CD8-positive, alpha-beta memory T cell (primary cell): ENCODE data around the gene TRIM42. TPM values are rescaled to one million over a fixed set of nuclear protein-coding genes. Genes with fewer than 3 reads are reported as not detected.

Source experiments
- CTCF ChIA-PET: fragments of 350-600 bp; sonication (Branson Sonifier 250); formaldehyde crosslinking; loops from one replicate; lab custom pipeline; 2021; ENCODE audit warnings: antibody characterized with exemption; lab: Charles Lee
- POLR2A ChIA-PET: fragments of 350-600 bp; sonication (Branson Sonifier 250); formaldehyde crosslinking; loops from one replicate; lab custom pipeline; 2021; ENCODE audit warnings: antibody characterized with exemption; lab: Charles Lee
- DNase-seq, 5 donors: peaks; one replicate each; pipeline versions ENCODE4 v3.0.0 to v3.0.0-alpha.2; 2020 to 2022; ENCODE audit warnings: mixed read lengths in 1 of 5
- H3K27ac ChIP-seq: one replicate; pipeline ENCODE4 v1.7.0; 2013; ENCODE audit warnings: low read depth, mild to moderate bottlenecking, low read length, moderate library complexity
- H3K27me3 ChIP-seq: 2 replicates; pipeline ENCODE4 v1.7.0; 2013; ENCODE audit warnings: low read length, mild to moderate bottlenecking; ENCODE audit not compliant: insufficient read depth, poor library complexity, severe bottlenecking
- H3K36me3 ChIP-seq: 2 replicates; pipeline ENCODE4 v1.7.0; 2013; ENCODE audit warnings: mild to moderate bottlenecking, low read length, moderate library complexity; ENCODE audit not compliant: insufficient read depth
- H3K4me1 ChIP-seq: 2 replicates; pipeline ENCODE4 v1.7.0; 2013; ENCODE audit warnings: mild to moderate bottlenecking, low read length, moderate library complexity; ENCODE audit not compliant: insufficient read depth
- H3K4me3 ChIP-seq: 2 replicates; pipeline ENCODE4 v1.7.0; 2013; ENCODE audit warnings: mild to moderate bottlenecking, low read length
- H3K9me3 ChIP-seq: 2 replicates; pipeline ENCODE4 v1.7.0; 2013; ENCODE audit warnings: mild to moderate bottlenecking, low read length
- H3K27ac Mint-ChIP-seq, 8 donors: one replicate each; pipeline ENCODE4 v1.8.0; 2020 to 2021; ENCODE audit warnings: mixed read lengths in 8 of 8, mild to moderate bottlenecking in 6 of 8, inconsistent platforms in 3 of 8, moderate library complexity in 3 of 8
- H3K27me3 Mint-ChIP-seq, 2 donors: one replicate each; pipeline ENCODE4 v1.8.0; 2020 to 2021; ENCODE audit warnings: mixed read lengths in 2 of 2, mild to moderate bottlenecking in 1 of 2, moderate library complexity in 1 of 2
- H3K36me3 Mint-ChIP-seq, 3 donors: one replicate each; pipeline ENCODE4 v1.8.0; 2020 to 2021; ENCODE audit warnings: mixed read lengths in 3 of 3, inconsistent platforms in 1 of 3, mild to moderate bottlenecking in 1 of 3
- H3K4me1 Mint-ChIP-seq, 3 donors: one replicate each; pipeline ENCODE4 v1.8.0; 2020 to 2021; ENCODE audit warnings: mixed read lengths in 3 of 3, inconsistent platforms in 1 of 3, mild to moderate bottlenecking in 1 of 3
- H3K4me3 Mint-ChIP-seq, 7 donors: one replicate each; pipeline ENCODE4 v1.8.0; 2020 to 2021; ENCODE audit warnings: mixed read lengths in 7 of 7, mild to moderate bottlenecking in 6 of 7, moderate library complexity in 4 of 7, inconsistent platforms in 2 of 7
- H3K9me3 Mint-ChIP-seq, 5 donors: one replicate each; pipeline ENCODE4 v1.8.0; 2020 to 2022; ENCODE audit warnings: mixed read lengths in 5 of 5, mild to moderate bottlenecking in 3 of 5, moderate library complexity in 2 of 5, inconsistent platforms in 1 of 5
- polyA plus RNA-seq: library from polyadenylated mRNA; unstranded; fragments of 300-500 nt; fragmentation: Illumina TruSeq; gene quantifications from one replicate; pipeline ENCODE4 v1.2.3, GENCODE V29; 2021
- total RNA-seq, 2 experiments: library from RNA; stranded (reverse); gene quantifications; one replicate each; pipeline ENCODE4 v1.2.3, GENCODE V29; 2021

Gene TRIM42
- total and polyA plus RNA-seq, 3 experiments from 2014 or later = not detected

DNA sequence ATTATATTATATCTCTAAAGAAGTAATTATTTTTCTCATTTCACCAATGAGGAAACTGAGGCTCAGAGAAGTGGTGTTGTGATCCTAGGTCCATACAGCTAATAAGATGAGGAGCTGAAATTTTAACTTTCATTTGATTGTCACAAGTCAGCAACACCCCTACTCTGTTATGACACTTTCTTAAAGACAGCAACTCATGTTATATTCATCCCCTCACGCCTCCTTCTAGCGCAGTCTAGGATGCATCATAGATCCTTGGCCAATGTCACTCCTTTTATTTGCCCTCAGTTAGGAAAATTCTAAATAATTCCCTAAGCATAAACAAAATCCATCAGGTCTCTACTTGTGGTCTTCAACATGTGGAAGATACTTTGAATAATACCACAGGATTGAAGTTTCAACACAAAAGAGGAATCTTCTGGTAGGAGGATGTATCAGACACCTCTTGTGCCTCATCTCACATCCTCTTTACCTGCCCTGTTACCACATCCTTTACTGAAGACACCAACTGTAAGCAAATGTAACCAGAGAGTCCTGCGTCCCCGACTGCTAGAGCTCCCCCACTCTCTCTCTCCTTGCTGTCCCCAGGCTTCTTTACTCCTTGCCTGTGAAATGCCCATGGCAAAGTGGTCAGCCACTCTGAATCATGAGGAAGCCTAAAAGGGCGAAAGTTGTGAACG, 53.7 kb downstream of the TRIM42 start:
- CTCF ChIA-PET = no interaction called here
- POLR2A ChIA-PET = no interaction called here
- no peaks in the 10 kb centered on the region for H3K4me1 Mint-ChIP-seq

GRCh38 chr3:140733623-140734022, 55.8 kb downstream of the TRIM42 start:
- H3K4me3 Mint-ChIP-seq = no peak overlapping the region
- peaks cover 0 to 6% (median 2%) of the 10 kb centered on the region in 5 donors for H3K9me3 Mint-ChIP-seq
- H3K27me3 Mint-ChIP-seq = peaks cover 5 to 10% of the 10 kb centered on the region in 2 donors
- ChIA-PET CTCF (no interaction called here), POLR2A (no interaction called here)
- Histone ChIP-seq H3K27me3 (no peaks in the 10 kb centered on the region), H3K9me3 (no peaks in the 10 kb centered on the region), H3K4me1 (no peaks in the 10 kb centered on the region), H3K4me3 (no peak overlapping the region), H3K36me3 (no peaks in the 10 kb centered on the region), H3K27ac (no peak overlapping the region)
- DNase-seq = no peak
- no peaks in the 10 kb centered on the region for H3K36me3 Mint-ChIP-seq
- H3K4me1 Mint-ChIP-seq = no peaks in the 10 kb centered on the region
- H3K27ac Mint-ChIP-seq = no peak overlapping the region

More for the DNA sequence above, 53.7 kb downstream of the TRIM42 start:
- no peaks in the 10 kb centered on the region for H3K27me3 Mint-ChIP-seq
- Histone ChIP-seq H3K4me3 (no peak overlapping the region), H3K4me1 (no peaks in the 10 kb centered on the region), H3K36me3 (no peaks in the 10 kb centered on the region), H3K9me3 (no peaks in the 10 kb centered on the region), H3K27me3 (no peaks in the 10 kb centered on the region), H3K27ac (no peak overlapping the region)
- no peaks in the 10 kb centered on the region for H3K36me3 Mint-ChIP-seq
- no peak overlapping the region for H3K27ac Mint-ChIP-seq
- peaks cover 0 to 5% (median 2%) of the 10 kb centered on the region in 5 donors for H3K9me3 Mint-ChIP-seq
- no peak overlapping the region for H3K4me3 Mint-ChIP-seq
- no peak for DNase-seq

DNA sequence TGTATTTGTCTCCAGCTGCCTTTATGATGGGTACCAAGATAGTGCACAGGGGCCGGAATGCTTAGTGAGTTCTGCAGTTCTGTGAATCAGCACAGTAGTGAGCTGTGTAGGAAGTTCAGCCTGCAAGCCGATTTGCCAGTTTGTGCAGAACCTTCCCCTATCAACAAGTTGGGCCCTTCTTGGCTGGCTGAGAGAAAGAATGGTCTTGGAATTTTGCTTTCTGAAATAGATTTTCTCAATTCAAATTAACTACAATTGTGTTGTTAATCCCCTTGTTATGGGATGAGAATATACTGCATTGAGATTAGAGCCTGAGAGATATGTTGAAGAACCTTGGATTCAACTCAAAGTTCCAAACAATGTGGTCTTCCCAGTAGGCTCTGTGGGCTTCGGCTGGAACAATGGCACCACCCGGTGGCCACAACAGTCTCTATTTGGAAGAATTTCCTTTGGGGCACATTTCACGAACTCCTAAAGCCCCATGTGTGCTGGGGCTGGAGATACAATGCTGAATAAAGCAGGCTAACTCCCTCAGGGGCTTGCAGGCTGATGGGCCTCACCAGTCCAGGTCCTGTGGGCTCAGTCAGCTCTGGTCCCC, 59.1 kb downstream of the TRIM42 start:
- Histone ChIP-seq H3K36me3 (no peaks in the 10 kb centered on the region), H3K4me1 (no peaks in the 10 kb centered on the region), H3K4me3 (no peak overlapping the region), H3K9me3 (no peaks in the 10 kb centered on the region), H3K27me3 (no peaks in the 10 kb centered on the region), H3K27ac (no peak overlapping the region)
- DNase-seq = no peak
- no peak overlapping the region for H3K4me3 Mint-ChIP-seq
- H3K27me3 Mint-ChIP-seq = peaks cover 8 to 10% of the 10 kb centered on the region in 2 donors
- no peak overlapping the region for H3K27ac Mint-ChIP-seq
- peaks cover 0 to 5% (median 0%) of the 10 kb centered on the region in 5 donors for H3K9me3 Mint-ChIP-seq
- ChIA-PET CTCF (no interaction called here), POLR2A (no interaction called here)
- H3K36me3 Mint-ChIP-seq = no peaks in the 10 kb centered on the region
- H3K4me1 Mint-ChIP-seq = no peaks in the 10 kb centered on the region

DNA sequence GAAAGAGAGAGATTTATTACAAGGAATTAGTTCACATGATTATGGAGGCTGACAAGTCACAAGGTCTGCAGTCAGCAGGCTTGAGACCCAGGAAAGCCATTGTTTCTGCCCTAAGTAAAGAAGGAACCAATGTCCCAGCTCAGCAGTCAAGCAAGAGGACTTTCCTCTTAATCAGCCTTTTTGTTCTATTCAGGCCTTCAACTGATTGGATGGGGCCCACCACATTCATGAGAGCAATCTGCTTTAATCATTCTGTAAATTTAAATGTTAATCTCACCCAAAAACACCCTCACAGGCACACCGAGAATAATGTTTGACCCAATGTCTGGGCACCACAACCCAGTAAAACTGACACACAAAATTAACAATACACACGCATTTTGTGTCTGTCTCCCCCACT, 64.3 kb downstream of the TRIM42 start:
- H3K4me3 Mint-ChIP-seq = no peak overlapping the region
- CTCF ChIA-PET = no interaction called here

DNA sequence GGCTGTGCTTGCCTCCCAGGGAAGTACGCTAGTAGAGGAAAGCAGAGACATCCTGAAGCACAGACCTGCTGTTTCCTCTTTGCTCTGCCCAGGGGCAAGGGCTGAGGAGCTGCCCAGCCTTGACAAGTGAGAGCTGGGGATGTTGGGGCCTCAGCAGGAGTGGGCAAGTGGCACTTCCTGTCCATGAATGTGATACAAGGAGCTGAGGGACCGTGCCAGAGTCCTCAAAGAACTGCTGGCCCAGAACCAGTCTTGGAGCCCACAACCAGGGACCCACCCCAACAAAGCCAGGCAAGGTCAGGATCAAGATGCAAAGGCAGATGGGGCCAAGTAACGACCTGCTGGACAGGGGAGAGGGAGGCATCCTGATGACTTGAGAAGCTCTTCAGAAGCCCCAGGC, 70.3 kb downstream of the TRIM42 start:
- Mint-ChIP-seq H3K9me3 (peaks cover 0 to 4% (median 0%) of the 10 kb centered on the region in 5 donors), H3K27ac (no peak overlapping the region), H3K27me3 (peaks cover 4 to 12% of the 10 kb centered on the region in 2 donors), H3K4me1 (no peaks in the 10 kb centered on the region), H3K36me3 (no peaks in the 10 kb centered on the region), H3K4me3 (no peak overlapping the region)
- Histone ChIP-seq H3K4me3 (no peak overlapping the region), H3K4me1 (no peaks in the 10 kb centered on the region), H3K36me3 (no peaks in the 10 kb centered on the region), H3K27ac (no peak overlapping the region), H3K27me3 (no peaks in the 10 kb centered on the region), H3K9me3 (no peaks in the 10 kb centered on the region)
- CTCF ChIA-PET = no interaction called here
- POLR2A ChIA-PET = no interaction called here
- no peak for DNase-seq

More for the DNA sequence above, 64.3 kb downstream of the TRIM42 start:
- no peak overlapping the region for H3K4me3 ChIP-seq
- Mint-ChIP-seq H3K27ac (no peak overlapping the region), H3K27me3 (peaks cover 12 to 14% of the 10 kb centered on the region in 2 donors), H3K9me3 (peaks cover 0 to 4% (median 2%) of the 10 kb centered on the region in 5 donors), H3K4me1 (no peaks in the 10 kb centered on the region), H3K36me3 (no peaks in the 10 kb centered on the region)
- no peak for DNase-seq
- POLR2A ChIA-PET = no interaction called here
- no peaks in the 10 kb centered on the region for H3K4me1 ChIP-seq
- H3K27ac ChIP-seq = no peak overlapping the region
- H3K27me3 ChIP-seq = no peaks in the 10 kb centered on the region
- H3K36me3 ChIP-seq = no peaks in the 10 kb centered on the region
- no peaks in the 10 kb centered on the region for H3K9me3 ChIP-seq

- Mint-ChIP-seq H3K27me3 (peaks cover 4 to 13% of the 10 kb centered on the region in 2 donors), H3K9me3 (peaks cover 0 to 4% (median 0%) of the 10 kb centered on the region in 5 donors), H3K27ac (no peak overlapping the region), H3K36me3 (no peaks in the 10 kb centered on the region), H3K4me3 (no peak overlapping the region), H3K4me1 (no peaks in the 10 kb centered on the region)
- POLR2A ChIA-PET = no interaction called here
- DNase-seq = no peak
- H3K27ac ChIP-seq = no peak overlapping the region
- H3K27me3 ChIP-seq = no peaks in the 10 kb centered on the region
- no peaks in the 10 kb centered on the region for H3K9me3 ChIP-seq
- no peak overlapping the region for H3K4me3 ChIP-seq
- no peaks in the 10 kb centered on the region for H3K36me3 ChIP-seq
- CTCF ChIA-PET = no interaction called here
- H3K4me1 ChIP-seq = no peaks in the 10 kb centered on the region
These were observed 71.0 kb downstream of the TRIM42 start for GRCh38 chr3:140748903-140749302.
